CD4-positive, alpha-beta T cell treated with Interleukin-17A for 4 hours (primary cell): ENCODE measurements around the gene LRFN4.

Experiments used
- DNase-seq: peaks from one replicate; pipeline ENCODE4 v3.0.0-alpha.2; 2020; ENCODE audit warnings: mixed read lengths

Gene LRFN4

DNA sequence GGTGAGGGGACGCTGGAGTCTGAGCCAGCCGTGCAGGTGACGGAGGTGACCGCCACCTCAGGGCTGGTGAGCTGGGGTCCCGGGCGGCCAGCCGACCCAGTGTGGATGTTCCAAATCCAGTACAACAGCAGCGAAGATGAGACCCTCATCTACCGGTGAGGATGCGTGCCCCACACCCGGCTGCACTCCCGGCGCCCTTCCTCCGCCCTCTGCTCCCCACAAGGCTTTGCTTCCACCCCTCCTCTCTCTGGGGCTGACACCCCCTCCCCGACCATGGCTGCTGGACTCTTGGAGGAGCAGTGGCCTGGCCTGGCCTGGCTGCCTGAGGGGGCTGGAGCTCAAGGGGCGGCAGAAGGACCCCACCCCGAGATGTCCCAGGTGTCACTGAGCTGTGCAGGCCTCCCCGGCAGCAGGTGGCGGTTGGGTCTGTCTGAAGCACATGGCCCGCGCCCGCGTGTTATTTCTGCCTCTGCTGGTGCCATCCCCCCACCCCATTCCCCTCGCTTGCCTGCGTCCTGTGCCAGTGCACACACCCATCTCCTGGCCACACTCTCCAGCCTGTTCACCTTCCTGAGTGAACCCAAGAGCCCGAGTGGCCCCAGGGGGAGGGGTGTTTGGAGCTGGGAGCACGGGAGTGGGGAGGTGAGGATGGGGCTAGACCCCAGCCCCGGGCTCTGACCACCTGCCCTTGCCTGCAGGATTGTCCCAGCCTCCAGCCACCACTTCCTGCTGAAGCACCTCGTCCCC lies 2.2 kb downstream of the LRFN4 start:
- no peak for DNase-seq

DNA sequence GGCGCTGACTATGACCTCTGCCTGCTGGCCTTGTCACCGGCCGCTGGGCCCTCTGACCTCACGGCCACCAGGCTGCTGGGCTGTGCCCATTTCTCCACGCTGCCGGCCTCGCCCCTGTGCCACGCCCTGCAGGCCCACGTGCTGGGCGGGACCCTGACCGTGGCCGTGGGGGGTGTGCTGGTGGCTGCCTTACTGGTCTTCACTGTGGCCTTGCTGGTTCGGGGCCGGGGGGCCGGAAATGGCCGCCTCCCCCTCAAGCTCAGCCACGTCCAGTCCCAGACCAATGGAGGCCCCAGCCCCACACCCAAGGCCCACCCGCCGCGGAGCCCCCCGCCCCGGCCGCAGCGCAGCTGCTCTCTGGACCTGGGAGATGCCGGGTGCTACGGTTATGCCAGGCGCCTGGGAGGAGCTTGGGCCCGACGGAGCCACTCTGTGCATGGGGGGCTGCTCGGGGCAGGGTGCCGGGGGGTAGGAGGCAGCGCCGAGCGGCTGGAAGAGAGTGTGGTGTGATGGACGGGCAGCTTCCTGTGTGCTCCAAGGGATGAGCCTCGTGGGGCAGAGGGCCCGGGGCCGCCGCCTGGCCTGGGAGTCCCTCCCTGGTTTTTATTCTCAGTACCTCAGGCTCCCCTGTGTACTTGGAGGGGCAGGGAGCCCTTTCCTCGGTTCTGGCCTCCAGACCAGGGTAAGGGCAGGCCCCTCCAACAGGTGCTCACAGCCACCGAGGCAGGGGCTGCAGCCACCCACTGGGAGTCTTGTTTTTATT lies 3.0 kb downstream of the LRFN4 start:
- no peak for DNase-seq

DNA sequence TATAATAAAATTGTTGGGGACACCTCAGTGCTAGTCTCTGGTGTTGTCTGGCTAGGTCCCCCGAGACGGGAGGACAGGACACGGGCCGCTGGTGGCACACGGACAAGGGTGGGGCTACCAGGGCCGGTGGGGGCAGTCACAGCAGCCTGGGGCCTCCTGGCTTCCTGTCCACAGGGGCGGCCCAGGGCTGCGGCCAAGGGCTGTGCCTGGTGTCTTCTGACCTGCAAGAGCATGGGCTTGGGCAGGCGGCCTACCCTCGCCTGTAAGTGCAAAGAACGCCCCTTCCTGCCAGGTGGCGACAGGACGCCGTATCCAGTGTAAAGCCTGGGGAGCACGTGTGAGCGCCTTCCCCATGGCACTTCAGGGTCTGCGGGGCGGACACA lies 3.6 kb downstream of the LRFN4 start:
- DNase-seq: no peak

DNA sequence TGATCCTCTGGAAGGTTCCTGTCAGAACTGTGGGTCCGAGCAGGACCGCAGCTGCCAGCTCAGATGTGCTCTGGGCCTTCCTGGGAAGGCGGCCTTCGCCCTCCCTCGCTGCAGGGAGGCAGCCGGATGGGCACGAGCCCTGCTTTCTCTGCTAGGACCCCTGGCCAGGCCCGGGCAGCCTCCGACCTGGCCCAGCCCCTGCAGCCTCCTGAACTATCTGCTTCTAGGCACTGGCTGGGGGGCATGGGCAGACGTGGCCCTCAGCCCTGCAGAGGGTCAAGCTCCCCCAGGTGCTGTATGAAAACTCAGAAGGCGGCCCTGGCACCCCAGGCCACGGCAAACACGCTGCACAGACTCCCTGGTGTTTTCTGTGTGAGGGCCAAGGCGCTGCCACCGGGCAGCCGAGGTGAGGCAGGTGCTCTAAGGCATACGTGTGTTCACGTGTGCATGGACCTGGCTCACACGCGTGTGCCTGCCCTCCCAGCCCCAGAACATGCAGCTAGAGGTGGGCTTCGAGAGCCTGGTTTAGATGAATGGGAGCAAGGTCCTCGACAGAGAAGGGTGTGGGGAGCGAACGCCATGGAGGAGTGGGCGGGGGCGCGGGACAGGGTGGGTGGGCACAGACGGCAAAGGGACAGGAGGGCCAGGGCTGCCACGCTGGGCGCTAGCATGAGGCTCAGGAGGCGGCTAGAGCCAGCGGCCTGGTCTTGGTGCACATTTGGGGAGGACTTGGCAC lies 4.3 kb downstream of the LRFN4 start:
- no peak for DNase-seq

DNA sequence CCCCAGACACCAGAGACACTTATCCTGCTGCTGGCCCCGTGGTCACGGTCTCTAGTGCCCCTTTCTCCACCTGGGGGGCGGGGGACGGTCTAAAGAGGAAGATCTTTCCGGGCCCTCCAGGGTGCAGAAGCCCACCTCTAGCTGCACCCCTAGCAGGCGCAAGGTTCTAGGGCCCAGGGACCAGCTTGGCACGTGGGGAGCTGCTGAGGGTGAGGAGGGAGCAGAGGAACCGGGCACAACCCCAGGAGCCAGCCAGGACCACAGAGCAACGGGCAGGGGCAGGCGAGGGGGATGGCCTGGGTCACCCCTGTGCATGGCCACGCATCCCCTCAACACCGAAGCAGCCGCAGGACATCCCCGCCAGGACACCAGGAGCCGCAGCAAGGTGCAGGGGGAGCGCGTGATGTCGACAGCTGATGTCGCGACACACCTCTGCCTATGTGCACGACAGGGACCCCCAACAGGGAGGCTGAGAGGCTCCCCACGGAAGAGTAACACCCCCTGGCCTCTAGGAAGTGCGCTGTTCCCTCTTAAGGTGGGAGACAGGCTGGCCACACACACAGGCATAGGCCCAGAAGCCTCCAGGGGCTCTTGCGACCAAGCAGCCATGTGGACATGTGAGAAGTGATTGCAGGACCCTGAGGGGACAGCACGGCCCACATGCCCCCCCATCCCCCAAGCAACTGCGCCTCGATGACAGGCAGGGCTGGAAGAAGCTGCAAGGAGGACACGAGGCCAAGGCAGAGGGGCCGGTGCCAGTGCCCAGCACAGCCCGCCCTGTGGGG lies 5.1 kb downstream of the LRFN4 start:
- no peak for DNase-seq

DNA sequence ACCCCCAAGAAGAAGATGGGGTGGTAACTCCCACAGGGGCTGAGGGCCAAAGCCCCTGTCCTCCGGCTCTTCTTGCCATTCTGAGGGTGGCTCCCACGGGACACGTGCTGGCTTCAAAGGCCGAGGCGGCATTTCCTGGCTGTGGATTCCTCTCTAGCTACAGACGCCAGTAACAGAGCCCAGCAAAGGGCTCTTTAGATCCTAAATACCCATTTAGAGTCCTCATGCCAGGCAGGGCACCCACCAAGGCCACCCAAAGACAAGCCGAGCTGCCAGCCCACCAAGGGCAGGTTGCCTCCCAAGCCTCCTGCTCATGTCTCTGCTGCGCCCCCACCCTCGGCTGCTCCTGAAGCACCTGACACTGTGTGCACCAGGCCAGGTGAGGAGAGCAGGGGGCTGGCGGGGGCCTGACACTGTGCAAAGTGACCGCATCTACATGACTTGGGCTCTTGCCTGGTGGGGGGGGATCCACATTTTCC lies 5.7 kb downstream of the LRFN4 start:
- DNase-seq: no peak

DNA sequence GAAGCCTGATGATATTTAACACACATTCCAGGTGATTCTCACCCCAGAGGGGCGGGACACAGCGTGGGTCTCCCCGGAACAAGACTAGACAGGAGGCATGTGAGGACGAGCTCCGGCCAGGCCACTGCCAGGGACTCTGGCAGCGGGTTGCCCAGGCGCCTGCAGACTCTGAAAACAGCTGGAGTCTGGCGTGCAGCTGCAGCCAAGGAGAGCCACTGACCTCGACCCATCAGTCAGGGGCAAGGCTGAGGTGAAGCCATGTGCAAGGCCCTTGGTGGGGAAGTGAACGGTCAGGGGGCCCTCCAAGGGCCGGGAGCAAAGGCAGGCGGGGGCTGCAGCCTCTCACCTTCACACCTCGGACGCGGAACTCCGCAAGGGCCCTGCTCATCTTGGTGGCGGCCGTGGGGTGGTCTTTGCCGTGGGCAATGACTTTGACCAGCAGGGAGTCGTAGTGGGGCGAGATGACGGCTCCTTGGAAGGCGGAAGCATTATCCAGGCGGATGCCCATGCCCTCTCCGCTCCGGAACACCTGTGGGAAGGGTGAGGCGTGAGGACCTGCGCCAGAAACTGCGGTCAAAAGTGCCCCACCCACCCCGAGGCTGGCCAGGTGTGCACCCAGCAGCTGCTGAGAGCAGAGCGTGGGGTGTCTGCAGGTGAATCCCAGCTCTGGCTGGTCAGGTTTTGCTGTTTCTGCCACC lies 6.7 kb downstream of the LRFN4 start:
- no peak for DNase-seq

DNA sequence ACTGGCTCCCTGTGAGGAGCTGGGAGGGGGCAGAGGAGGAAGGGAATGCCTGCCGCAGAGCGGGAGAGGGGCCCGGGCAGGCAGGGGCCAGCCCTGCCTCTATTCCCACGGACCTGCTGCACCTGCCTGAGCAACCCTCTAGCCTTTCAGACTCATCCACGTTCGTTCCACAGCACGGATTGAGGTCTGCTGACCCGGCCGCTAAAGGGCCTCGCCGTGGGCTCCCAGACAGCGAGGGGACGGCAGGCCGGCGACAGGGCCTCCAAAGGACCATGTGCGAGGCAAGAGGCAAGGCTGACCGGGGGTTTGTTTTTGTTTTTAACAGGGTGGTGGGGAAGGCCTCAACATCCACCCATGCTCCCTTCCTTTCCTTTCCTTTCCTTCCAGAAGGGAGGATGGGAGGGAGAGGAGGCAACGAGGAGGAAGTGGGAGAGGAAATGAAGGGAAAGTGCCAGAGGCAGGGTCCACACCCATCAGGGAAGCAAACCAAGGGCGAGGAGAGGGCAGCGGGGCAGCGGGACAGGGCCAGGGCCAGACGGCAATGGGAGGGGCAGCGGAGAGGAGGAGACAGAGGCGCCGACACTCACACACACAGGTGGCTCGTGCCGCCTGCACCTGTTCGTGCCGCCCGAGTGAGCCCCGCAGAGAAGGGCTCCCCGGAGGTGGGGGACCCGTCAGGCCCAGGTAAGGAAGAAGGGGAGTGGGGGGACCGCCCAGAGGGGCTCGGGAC lies 7.5 kb downstream of the LRFN4 start:
- no peak for DNase-seq

DNA sequence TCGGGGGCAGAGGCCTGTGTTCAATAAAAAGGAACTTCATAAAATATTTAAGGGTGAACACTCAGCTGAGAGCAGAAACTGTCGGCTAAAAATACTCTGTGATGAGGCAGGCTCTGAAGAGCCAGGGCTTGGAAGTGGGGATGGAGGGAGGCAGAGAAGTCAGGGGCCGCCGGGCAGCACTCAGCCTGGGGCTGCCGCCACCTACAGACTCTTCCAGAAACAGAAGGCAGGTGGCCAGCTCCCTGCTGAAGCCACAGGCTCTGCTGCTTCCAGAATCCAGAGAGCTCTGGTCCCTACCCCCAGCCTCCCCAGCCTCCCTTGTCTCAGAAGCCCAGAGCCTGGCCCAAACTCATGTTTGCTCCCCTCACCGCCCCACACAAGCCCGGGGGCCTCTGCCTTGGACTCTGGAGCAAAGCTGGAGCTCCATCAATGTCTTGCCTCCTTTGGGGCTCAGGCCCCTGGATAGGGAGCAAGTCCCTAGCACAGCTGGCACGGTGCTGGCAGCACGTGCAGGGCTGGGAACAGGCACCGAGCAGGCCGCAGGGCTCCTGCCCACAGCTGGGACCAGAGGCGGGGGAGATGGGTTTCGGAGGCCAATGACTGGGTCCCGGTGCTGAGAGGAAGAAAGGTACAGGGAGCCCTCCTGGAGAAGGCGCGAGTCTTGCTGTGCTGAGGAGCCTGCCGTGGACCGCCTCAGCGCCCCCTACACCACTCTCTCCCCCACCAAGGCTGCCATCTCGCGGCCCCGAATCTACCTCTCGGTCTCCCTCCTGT lies 8.2 kb downstream of the LRFN4 start:
- no peak for DNase-seq

DNA sequence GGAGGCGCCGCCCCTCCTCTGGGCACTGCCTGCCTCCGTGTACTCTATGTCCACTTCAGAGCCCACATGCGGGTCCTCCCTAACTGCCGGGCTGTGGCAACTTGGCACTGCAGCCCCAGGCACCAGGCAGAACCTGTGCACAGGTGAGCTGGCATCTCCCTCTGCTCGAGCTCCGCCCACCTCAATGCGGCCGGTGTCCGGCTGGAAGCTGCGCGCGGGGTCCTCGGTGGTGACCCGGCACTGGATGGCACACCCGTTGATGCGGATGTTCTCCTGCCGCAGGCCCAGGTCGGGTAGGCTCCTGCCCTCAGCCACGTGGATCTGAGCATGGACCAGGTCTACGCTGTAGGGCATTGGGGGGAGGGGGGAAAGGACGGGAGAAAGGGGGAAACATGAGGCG lies 9.1 kb downstream of the LRFN4 start:
- no peak for DNase-seq

DNA sequence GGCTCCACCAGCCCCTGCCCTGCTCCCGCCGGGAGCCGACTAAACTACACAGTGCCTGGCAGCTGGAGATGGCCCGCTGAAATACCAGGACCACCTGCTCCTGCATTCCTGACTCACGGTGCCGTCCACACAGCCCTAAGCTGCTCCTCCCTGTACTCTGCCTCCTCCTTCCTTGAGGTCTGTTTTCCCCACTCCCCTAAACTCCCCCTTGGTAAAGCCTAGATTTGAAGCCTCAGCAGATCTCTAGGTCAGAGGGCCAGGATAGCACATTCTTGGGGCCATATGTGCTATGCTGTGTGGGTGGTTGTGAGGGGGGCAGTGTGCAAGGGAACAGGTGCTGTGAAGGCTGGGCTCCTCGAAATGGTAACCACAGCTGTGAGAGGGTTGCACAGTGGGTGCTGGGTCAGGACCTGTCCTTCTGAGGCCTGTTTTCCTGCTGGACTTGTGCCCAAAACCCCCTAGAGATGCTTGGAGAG lies 9.7 kb downstream of the LRFN4 start:
- DNase-seq: no peak

DNA sequence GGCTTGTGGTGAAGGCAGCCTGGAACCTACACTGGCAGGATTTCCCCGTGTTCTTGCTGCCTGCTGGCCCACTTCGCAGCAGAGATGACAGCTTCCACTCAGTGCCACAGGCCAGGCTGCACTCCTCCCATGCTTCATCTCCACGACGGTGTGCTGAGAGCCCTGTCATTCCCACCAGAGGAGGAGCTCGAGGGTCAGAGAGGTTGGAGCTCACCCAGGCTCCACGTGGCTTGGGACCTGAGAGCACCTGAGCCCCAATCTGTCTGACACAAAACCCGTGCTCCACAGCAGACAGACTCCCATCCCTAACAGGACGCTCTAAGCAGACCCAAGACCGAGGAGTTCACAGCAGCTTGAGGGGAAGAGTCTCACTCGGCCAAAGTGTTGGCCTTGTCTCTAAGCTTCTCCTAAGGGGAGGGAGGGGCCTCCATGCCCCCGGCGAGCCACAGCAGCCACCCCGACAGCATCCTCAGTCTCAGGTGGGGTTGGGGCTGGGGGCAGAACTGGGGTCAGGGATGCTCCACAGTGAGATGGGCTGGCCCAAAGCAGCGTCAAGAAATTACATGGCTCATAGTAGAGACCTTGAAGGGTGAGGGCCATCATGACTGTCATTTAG lies 10.7 kb downstream of the LRFN4 start:
- DNase-seq: no peak

DNA sequence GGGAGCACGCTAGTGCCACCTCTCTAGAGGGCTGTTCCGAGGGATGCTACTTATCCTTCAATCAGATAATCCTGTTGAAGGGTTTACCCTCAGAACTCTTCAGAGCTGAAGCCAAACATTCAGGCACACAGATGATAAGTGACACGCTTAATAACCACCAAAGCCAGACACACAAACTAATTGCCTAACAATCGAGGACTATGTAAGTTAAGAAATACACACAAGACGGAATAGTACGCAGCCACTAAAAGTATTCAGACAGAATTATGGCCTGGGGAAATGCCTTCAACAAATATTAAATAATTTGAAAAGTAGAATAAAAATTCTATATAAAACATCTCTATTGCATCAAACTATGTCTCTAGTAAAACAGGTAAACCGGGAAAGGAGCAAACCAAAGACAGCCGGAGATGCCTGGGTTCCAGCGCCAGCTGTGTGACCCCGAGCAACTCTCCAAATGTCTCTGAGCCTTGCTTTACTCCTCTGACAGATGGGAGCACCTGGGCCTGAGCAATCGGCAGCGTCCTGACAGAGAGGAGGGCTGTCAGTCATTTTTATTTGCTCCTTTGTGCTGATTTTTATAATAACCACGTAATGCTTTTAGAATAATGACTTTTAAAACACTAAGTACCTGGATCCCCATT lies 11.3 kb downstream of the LRFN4 start:
- DNase-seq: no peak

DNA sequence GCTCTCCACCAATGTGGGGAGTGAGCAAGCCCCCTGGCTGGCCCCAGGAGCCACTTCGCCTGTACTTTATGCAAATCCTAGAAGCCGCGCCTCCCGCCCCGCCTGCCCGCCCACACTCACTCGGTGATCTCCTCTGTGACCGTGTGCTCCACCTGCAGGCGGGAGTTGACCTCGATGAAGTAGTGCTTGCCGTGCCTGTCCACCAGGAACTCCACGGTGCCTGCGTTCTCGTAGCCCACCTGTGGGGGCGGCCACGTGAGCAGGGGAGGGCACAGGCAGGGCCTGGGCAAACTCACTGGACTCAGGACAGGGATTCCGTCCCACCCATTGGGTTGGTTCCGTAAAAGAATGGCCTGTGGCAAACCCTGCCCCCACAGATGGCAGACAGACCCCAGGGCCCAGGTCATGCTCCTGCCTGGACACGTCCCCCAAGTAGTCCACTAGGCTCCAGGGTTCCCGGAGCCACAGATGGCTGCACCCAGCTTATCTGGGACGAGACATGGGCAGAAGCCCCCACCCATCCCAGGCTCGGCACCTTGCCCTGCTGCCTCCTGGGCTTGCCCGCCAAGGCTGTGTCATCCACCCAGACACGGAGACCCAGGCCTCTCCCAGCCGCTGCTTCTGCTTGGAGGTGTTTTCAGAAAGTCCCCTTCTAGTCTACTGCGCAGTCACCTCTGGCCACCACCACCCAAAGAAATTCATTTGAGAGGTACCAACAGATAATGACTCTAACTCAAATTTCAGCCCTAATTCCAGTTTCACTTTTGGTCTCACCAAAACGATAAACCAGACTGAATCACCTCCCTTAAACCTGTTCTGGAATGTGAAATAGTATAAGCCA lies 12.1 kb downstream of the LRFN4 start:
- peak; percentile 83 for DNase-seq

DNA sequence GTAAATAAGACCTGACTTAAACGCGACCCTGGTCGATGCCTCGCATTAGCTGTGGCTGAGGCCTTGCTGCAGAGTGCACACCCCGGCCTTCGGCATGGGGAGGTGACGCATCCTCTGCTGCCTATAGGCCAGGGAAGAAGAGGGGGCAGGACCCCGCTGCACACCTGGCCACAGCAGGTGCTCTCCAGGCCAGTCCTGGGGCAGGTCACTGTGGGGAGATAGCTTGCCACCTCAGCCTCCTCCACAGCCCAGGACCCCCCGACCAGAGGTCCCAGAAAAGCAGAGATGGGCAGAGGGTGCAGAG lies 12.7 kb downstream of the LRFN4 start:
- no peak for DNase-seq

DNA sequence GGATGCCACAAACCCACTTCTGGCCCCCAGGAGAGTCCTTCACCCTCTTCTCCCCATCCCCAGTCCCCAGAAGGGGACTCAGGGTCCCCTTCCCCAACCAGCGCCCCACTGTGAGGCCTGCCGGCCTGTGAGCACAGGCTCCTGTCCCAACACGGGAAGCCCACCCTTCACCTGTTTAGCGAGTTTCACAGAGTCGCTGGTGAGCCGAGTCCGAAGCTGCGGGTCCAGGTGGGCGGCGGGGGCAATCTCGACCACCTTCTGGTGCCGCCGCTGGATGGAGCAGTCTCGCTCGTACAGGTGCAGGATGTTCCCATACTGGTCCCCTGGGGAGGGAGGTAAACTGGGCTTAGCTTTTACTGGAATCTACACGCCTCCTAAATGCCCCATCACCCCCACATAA lies 13.3 kb downstream of the LRFN4 start:
- DNase-seq: no peak

DNA sequence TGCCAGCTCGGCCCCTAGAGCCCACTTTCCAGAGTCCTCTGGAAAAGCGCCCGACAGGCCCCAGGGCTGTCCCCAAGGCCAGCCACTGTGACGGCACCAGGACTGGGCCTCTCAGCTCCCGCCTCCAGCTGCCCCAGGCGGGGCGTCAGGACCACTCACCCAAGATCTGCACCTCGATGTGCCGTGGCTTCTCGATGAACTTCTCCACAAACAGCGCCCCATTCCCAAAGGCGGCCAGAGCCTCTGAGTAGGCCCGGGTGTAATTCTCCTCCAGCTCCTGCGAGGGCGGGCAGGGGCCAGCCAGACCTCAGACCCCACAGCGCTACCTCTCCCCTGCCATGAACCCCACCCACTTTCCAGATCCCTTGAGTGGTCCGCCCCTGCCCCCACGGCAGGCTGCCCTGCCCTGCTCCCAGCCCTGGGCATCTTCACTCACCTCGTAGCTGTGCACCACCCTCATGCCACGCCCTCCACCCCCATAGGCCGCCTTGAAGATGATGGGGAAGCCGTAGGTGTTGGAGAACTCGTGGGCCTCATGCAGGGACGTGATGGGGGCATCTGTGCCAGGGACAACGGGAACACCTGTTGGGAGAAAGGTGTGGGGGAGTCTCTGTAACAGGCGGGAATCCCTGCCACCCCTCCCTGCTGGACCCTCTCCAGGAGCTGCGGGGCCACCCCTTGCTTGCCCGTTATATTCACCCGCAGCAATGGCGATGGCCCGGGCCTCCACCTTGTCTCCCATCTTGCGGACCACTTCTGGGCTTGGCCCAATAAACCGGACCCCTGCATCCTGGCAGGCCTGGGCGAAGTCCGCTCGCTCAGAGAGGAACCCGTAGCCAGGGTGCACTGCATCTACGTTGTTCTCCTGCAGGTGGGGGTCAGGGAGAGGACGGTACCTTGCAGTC lies 14.0 kb downstream of the LRFN4 start:
- DNase-seq: no peak

DNA sequence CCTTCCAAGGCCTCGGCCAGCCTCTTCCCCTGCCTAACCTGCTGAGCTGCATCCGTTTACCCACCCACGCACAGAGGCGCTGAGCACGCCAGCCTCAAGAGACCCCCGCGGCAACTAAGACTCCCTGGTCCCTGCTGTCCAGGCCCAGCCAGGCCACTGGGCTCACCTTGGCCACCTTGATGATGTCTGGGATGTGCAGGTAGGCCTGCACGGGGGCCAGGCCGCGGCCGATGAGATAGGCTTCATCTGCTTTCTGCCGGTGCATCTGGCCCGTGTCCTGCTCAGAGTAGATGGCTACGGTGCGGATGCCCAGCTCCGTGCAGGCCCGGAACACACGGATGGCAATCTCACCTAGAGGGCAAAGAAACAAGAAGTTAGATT lies 14.6 kb downstream of the LRFN4 start:
- DNase-seq: no peak
